Gastrocnemius medialis (tissue), 4 donors: ENCODE measurements around the gene GEMIN2.
"Not testable (repeated sequence)": the region's sequence is repeated elsewhere in the genome, so short reads cannot be mapped to it uniquely, and the experiment has no call there.

Experiments
- POLR2A ChIP-seq, 2 donors: fragments of 450-650 bp; IDR thresholded peaks; one replicate each; pipeline ENCODE4 v1.6.1; 2017; ENCODE audit warnings: antibody characterized with exemption in 2 of 2, mild to moderate bottlenecking in 2 of 2, moderate library complexity in 2 of 2
- TF ChIP-seq, protein P1 (sequence below), 5 experiments: fragments of 450-650 bp in 3 of 5; fragments of 200-600 bp in 2 of 5; sonication (generic) in 2 of 5; IDR thresholded peaks in 4 of 5; conservative IDR thresholded peaks in 1 of 5; 1 replicate in 4 of 5; 2 replicates in 1 of 5; pipeline ENCODE4 v1.5.1; 2016 to 2019; ENCODE audit warnings: antibody characterized with exemption in 5 of 5, mild to moderate bottlenecking in 3 of 5, moderate library complexity in 3 of 5

DNA sequence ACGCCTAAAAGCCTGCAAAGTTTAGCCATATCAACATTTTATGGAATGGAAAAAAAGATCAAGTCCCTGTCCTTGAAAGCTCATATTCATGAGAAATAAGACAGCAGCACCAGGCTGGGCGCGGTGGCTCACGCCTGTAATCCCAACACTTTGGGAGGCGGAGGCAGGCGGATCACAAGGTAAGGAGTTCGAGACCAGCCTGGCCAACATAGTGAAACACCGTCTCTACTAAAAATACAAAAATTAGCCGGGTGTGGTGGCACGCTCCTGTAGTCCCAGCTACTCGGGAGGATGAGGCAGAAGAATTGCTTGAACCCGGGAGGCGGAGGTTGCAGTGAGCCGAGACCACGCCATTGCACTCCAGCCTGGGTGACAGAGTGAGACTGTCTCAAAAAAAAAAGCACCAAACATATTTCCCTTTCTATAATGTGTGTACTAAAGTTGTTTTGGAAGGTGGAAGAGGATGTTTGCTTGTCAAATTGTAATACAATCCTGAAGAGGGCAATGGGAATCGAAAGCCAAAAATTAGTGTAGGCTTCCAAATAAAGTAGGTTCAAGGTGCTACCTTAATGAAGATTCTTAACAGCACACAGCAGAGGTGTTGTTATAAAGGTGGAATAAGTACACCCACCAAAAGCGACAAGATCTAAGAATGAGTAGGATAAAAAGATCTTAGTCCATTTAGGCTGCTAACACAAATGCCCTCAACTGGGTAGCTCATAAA is 9.9 kb upstream of the GEMIN2 start:
- TF ChIP-seq POLR2A (IDR thresholded peaks at IDR 0.05), result not testable (repeated sequence)
- TF ChIP-seq, protein P1, sequence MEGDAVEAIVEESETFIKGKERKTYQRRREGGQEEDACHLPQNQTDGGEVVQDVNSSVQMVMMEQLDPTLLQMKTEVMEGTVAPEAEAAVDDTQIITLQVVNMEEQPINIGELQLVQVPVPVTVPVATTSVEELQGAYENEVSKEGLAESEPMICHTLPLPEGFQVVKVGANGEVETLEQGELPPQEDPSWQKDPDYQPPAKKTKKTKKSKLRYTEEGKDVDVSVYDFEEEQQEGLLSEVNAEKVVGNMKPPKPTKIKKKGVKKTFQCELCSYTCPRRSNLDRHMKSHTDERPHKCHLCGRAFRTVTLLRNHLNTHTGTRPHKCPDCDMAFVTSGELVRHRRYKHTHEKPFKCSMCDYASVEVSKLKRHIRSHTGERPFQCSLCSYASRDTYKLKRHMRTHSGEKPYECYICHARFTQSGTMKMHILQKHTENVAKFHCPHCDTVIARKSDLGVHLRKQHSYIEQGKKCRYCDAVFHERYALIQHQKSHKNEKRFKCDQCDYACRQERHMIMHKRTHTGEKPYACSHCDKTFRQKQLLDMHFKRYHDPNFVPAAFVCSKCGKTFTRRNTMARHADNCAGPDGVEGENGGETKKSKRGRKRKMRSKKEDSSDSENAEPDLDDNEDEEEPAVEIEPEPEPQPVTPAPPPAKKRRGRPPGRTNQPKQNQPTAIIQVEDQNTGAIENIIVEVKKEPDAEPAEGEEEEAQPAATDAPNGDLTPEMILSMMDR (IDR thresholded peaks at IDR 0.05 in 4 of 5, conservative IDR thresholded peaks at IDR 0.05 in 1 of 5), result not testable (repeated sequence)
